Cerebellar cortex (tissue), 1 donor: ENCODE measurements around the gene DUSP2.

Experiments
- DNase-seq: peaks from one replicate; pipeline ENCODE4 v3.0.0-alpha.2; 2015; ENCODE audit warnings: low spot score

Gene DUSP2

DNA sequence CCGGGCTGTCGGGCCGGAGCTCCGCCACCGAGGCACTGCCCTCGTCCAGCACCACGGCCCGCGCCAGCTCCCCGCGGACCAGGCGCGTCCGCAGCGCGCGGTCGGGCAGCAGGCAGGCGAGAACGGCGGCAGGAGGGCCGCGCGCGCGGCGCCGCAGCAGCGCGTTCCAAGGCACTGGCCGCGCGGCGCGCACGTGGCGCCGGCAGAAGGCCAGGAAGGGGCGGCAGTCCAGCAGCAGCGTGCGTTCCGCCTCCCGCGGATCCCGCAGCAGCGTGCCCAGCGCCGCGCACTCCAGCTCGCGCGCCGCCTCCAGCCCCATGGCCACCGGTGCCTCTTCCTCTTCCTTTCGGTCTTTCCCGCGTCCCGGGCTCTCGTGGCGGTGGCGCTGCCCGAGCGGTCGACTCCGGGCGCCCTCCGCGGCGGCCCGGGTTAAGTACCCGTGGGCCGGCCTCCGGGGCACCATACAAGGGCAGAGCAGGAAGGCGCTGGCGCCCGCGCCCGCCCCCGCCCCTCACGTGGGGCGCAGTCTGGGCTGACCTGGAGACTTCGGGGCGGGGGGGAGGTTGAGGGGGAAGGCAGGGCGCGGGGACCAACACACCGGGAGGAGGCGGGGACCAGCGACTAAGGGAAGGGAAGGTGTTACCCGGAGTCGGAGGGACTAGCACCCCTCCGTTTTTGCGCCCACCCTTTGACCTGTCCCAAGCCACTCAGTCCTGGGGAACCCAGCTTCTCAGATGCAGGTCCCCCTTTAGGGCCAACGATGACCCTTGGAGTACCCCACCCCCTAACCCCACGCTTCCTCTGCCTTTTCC lies at the start of gene DUSP2:
Gene DUSP2, minus strand, starts transcription at position 405 of the 812 bp plus-strand sequence. Its CDS starts 86 bp downstream, at position 319.
- DNase-seq = peak; percentile 72

GRCh38 chr2:96191937-96192670 lies 46.9 kb upstream of the DUSP2 start:
- DNase-seq = no peak

DNA sequence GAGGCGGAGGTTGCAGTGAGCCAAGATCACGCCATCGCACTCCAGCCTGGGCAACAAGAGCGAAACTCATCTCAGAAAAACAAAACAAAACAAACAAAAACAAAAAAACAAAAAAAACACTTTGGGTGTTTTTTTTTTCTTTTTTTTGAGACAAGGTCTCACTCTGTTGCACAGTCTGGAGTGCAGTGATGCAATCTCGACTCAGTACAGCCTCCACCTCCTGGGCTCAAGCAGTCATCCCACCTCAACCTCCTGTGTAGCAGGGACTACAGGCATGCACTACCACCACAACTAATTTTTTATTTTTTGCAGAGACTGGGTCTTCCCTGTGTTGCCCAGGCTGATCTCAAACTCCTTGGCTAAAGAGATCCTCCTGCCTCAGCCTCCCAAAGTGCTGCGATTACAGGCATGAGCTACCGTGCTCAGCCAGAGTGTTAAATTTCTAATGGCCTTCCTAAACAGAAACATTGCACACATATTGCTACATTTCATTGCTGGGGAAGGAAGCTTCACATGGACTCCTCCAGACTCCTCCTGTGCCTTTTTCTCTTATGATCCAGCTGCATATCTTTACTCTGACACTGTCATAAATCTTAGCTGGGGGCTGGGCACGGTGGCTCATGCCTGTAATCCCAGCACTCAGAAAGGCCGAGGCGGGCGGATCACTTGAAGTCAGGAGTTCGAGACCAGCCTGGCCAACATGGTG lies 43.7 kb upstream of the DUSP2 start:
- DNase-seq = no peak

- no peak for DNase-seq
Measured at GRCh38 chr2:96186562-96186961, 41.3 kb upstream of the DUSP2 start.

DNA sequence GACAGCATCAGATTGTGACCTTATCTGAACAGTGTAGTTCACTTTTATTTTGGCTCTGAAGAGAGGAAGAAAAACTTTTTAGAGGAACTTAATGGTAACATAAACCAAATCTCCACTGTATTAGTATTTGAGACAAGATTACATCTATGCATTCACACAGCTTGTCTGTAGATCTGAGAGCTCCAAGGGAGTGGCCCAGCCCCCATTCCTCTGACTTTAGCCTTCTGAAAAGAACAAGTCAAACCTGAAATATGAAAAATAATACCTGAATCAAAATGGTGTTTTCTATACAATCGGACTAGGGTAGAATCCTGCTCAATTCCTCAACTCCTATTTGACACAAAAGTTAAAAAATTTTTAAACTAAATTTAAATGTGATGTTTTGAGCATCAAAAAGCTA lies 40.3 kb upstream of the DUSP2 start:
- no peak for DNase-seq

DNA sequence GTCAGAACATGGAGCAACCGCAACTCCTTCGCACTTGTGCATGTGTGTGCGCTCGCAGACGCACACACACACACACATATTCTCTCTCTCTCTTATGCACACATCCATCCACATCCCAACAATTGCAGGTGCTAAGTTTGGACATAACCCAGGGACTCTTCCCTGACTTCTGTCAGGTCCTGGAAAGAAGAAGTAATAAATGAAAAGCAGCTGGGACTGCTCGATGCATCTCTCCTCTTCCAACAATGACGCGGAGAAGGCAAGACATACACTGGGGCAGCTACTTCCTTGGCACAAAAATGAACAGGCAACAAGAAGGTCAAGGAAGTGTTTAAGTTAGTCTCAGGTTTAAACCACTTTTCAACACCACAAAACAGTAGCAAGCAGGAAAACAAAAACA lies 39.7 kb upstream of the DUSP2 start:
- no peak for DNase-seq

GRCh38 chr2:96184188-96184587 lies 38.9 kb upstream of the DUSP2 start:
- DNase-seq = no peak

GRCh38 chr2:96181529-96181928 lies 36.3 kb upstream of the DUSP2 start:
- DNase-seq = no peak

GRCh38 chr2:96180521-96180920 lies 35.3 kb upstream of the DUSP2 start:
- no peak for DNase-seq

DNA sequence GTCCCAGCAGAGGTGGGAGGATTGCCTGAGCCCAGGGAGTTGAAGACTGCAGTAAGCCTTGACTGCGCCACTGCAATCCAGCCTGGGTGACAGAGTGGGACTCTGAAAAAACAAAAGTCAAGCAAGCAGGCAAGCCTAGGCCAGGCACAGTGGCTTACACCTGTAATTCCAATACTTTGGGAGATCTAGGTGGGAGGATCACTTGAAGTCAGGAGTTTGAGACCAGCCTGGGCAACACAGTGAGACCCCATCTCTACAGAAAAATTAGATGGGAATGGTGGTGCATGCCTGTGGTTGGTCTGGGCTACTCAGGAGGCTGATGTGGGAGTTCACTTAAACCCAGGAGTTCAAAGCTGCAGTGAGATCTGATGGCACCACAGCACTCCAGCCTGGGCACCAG lies 34.8 kb upstream of the DUSP2 start:
- DNase-seq = no peak

DNA sequence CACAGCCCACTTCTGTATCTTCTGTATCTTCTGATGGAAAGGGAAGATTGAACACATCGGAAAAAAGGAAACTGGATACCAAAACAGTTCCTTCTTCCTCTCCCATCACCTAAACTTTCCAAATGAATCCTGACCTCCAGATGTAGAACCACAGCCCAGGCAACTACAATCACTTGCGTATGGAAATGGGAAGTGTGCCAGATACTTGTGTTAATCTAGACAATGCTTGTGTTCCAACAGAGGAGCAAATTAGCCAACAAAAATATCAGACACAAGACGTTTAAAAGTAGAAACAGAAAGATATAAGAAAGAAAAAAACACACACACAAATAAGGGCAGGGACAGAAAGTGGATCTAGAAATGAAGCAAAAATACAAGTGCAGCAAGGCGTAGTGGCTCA lies 31.4 kb upstream of the DUSP2 start:
- no peak for DNase-seq

DNA sequence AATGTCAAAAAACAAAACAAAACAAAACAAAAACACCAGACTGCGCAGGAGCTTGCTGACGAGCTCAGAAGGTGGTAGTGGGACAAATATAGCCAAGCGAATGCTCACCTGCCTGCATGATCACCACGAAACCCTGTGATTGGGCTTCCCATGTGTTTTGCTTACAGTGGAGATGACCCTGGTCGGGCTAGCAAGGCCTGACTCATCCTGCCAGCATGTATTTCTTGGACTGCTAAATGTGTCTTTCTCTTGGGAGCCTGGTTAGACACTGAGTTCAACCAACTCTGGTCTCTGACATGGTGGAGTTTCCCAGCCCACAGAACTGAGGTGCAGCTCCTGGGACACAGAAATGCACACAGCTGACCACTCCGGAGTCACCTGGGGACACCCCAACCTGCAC lies 30.7 kb upstream of the DUSP2 start:
- DNase-seq = no peak

DNA sequence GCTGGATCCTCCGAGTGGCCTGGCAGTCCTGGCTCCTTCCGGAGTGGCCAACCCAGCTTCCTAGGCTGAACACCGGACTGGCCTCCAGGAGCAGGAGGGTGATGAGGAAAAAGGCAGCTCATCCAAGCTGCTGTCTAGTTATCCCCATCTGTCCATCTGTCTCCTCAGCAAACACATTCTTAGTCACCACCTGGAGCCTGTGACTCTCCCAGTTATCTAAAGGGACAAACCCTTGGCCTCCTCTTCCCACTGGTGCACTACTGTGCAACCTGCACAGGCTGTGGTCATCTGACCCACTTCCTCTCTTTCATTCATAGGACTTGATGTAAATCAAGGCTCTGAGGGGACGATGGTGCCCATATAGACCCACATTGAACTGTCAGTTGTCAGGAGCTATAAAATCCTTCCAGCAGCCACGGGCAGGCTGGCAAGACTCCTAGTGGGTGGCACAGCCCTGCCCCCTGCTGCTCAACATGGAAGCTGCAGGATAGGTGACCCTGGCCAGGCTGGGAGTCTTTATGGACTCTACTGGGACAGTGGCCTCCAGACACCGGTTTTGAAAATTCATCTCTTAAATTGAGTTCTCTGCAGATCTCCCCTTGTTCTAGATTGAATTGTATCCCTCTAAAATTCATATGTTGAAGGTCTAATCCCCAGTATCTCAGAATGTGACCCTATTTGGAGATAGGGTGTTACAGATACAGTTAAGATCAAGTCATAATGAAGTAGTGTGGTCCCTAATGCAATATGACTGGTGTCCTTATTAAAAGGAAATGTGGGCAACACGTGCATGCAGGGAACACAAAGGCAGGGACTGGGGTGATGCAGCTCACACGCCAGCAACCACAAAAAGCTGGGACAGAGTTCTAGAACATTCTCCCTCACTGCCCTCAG lies 29.3 kb upstream of the DUSP2 start:
- peak; percentile 74 for DNase-seq

GRCh38 chr2:96171831-96172230 lies 26.6 kb upstream of the DUSP2 start:
- no peak for DNase-seq

DNA sequence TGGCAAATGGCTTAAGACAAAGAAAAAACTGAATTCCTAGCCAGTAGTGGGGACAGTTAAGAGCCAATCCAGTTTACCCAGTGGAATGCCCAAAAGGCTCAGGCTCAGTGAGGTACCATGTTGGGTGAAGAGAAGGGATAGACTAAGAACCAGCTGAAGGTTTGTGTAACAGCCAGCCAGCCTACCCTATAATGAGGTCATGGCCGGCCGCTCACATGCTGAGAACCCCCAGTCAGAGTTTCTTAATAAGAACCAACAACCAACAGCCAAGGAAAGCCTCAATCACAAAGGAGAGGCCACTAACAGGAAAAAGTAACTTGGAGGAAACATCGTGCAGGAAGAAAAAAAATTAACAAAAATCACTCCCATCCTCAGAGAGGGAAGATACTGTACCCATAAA lies 25.4 kb upstream of the DUSP2 start:
- no peak for DNase-seq

- no peak for DNase-seq
Measured at GRCh38 chr2:96169868-96170507, 24.7 kb upstream of the DUSP2 start.

DNA sequence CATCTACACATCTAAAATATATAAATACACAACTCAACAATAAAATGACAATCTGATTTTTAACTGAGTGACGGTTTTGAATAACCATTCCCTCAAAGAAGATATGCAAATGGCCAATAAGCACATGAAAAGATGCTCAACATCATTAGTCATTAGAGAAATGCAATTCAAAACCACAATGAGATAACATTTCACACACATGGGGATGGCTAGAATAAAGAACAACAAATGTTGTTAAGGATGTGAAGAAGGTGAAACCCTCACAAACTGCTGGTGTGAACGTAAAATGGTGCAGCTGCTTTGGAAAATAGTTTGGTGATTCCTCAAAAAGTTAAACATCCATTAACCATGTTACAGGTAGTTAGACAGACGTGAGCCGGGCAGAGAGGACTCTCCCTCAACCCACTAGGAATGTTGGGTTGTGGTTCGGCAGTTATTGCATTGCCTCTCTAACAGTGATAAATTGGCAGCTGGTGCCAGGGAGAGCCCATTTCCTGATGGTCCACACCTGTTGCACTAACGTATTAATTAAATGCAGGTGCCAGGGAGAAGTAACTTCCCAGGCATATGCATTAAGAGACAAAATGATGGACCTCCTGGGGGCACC lies 22.3 kb upstream of the DUSP2 start:
- no peak for DNase-seq

GRCh38 chr2:96164459-96165184 lies 19.4 kb upstream of the DUSP2 start:
- no peak for DNase-seq

- DNase-seq = no peak
Measured at GRCh38 chr2:96163768-96164429, 18.7 kb upstream of the DUSP2 start.

GRCh38 chr2:96163415-96163767 lies 18.2 kb upstream of the DUSP2 start:
- DNase-seq = no peak
